H9 (cell line): ENCODE measurements around the gene SRPK2. TPM values are rescaled to one million over a fixed set of nuclear protein-coding genes. Genes with fewer than 3 reads are reported as not detected.
"Not testable (repeated sequence)": the region's sequence is repeated elsewhere in the genome, so short reads cannot be mapped to it uniquely, and the experiment has no call there.

ENCODE experiments used
- DNase-seq: peaks from one replicate; pipeline ENCODE4 v3.0.0-alpha.2; 2017
- H2AFZ ChIP-seq: one replicate; pipeline ENCODE4 v1.6.1; 2013; ENCODE audit warnings: mild to moderate bottlenecking, low read length, control low read depth, moderate library complexity
- H2AK5ac ChIP-seq: 2 replicates; pipeline ENCODE4 v1.6.1; 2013; ENCODE audit warnings: low read length, control low read depth, mixed read lengths; ENCODE audit not compliant: insufficient read length
- H2BK120ac ChIP-seq: one replicate; pipeline ENCODE4 v1.6.1; 2013; ENCODE audit warnings: low read depth, mild to moderate bottlenecking, low read length, control low read depth, inconsistent platforms; ENCODE audit not compliant: poor library complexity, severe bottlenecking
- H2BK12ac ChIP-seq: 2 replicates; pipeline ENCODE4 v1.6.1; 2013; ENCODE audit warnings: low read length, control low read depth, mixed read lengths, low read depth; ENCODE audit not compliant: insufficient read length
- H2BK15ac ChIP-seq: 2 replicates; pipeline ENCODE4 v1.6.1; 2013; ENCODE audit warnings: low read depth, low read length, control low read depth
- H2BK20ac ChIP-seq: one replicate; pipeline ENCODE4 v1.6.1; 2013; ENCODE audit warnings: low read depth, mild to moderate bottlenecking, low read length, control low read depth, inconsistent platforms; ENCODE audit not compliant: poor library complexity, severe bottlenecking
- H2BK5ac ChIP-seq: 2 replicates; pipeline ENCODE4 v1.6.1; 2013; ENCODE audit warnings: low read length, control low read depth, mixed read lengths; ENCODE audit not compliant: insufficient read length
- H3K14ac ChIP-seq: 2 replicates; pipeline ENCODE4 v1.6.1; 2013; ENCODE audit warnings: low read length, control low read depth; ENCODE audit not compliant: insufficient read depth
- H3K18ac ChIP-seq: 2 replicates; pipeline ENCODE4 v1.6.1; 2013; ENCODE audit warnings: low read depth, mild to moderate bottlenecking, mixed read lengths, low read length, control low read depth; ENCODE audit not compliant: insufficient read length
- H3K23ac ChIP-seq: 2 replicates; pipeline ENCODE4 v1.6.1; 2013; ENCODE audit warnings: low read length, control low read depth, mixed read lengths, low read depth; ENCODE audit not compliant: insufficient read length
- H3K23me2 ChIP-seq: 2 replicates; pipeline ENCODE4 v1.6.1; 2013; ENCODE audit warnings: low read depth, mild to moderate bottlenecking, mixed read lengths, low read length, control low read depth; ENCODE audit not compliant: insufficient read length, poor library complexity, severe bottlenecking
- H3K27ac ChIP-seq: 2 replicates; pipeline ENCODE4 v1.5.1; 2013; ENCODE audit warnings: low read length, control low read depth, mixed read lengths, low read depth; ENCODE audit not compliant: insufficient read length
- H3K27me3 ChIP-seq: 2 replicates; pipeline ENCODE4 v1.6.1; 2013; ENCODE audit warnings: low read length, control low read depth, inconsistent platforms; ENCODE audit not compliant: insufficient read depth
- H3K4ac ChIP-seq: 2 replicates; pipeline ENCODE4 v1.6.1; 2013; ENCODE audit warnings: low read depth, mild to moderate bottlenecking, control low read depth, inconsistent platforms, low read length, moderate library complexity
- H3K4me1 ChIP-seq: 2 replicates; pipeline ENCODE4 v1.6.1; 2013; ENCODE audit warnings: low read length, control low read depth, inconsistent platforms; ENCODE audit not compliant: insufficient read depth
- H3K4me2 ChIP-seq: 2 replicates; pipeline ENCODE4 v1.6.1; 2013; ENCODE audit warnings: low read length, control low read depth, mixed read lengths; ENCODE audit not compliant: insufficient read length, insufficient read depth
- H3K56ac ChIP-seq: 2 replicates; pipeline ENCODE4 v1.6.1; 2013; ENCODE audit warnings: low read depth, mild to moderate bottlenecking, mixed read lengths, low read length, control low read depth; ENCODE audit not compliant: insufficient read length
- H3K79me1 ChIP-seq: 2 replicates; pipeline ENCODE4 v1.6.1; 2013; ENCODE audit warnings: low read depth, mild to moderate bottlenecking, moderate library complexity, low read length, control low read depth, inconsistent platforms; ENCODE audit not compliant: insufficient read depth, poor library complexity, severe bottlenecking
- H3K79me2 ChIP-seq: 2 replicates; pipeline ENCODE4 v1.6.1; 2013; ENCODE audit warnings: low read length, control low read depth, inconsistent platforms; ENCODE audit not compliant: insufficient read depth
- H3K9ac ChIP-seq: 2 replicates; pipeline ENCODE4 v1.6.1; 2013; ENCODE audit warnings: low read length, control low read depth, mixed read lengths; ENCODE audit not compliant: insufficient read length; ENCODE audit errors: extremely low read depth
- H3K9me3 ChIP-seq: one replicate; pipeline ENCODE4 v1.6.1; 2013; ENCODE audit warnings: low read depth, low read length, inconsistent platforms; ENCODE audit not compliant: control insufficient read depth
- H3T11ph ChIP-seq: one replicate; pipeline ENCODE4 v1.6.1; 2013; ENCODE audit warnings: mild to moderate bottlenecking, low read length, control low read depth, inconsistent platforms
- H4K20me1 ChIP-seq: one replicate; pipeline ENCODE4 v1.6.1; 2013; ENCODE audit not compliant: control insufficient read depth, insufficient read length, insufficient read depth
- H4K5ac ChIP-seq: 2 replicates; pipeline ENCODE4 v1.6.1; 2013; ENCODE audit warnings: low read depth, mild to moderate bottlenecking, mixed read lengths, low read length, control low read depth; ENCODE audit not compliant: insufficient read length
- H4K8ac ChIP-seq: replicated peaks from 2 replicates; pipeline ENCODE4 v1.6.1; 2013; ENCODE audit warnings: low read length, control low read depth, mixed read lengths, low read depth; ENCODE audit not compliant: insufficient read length
- H4K91ac ChIP-seq: 2 replicates; pipeline ENCODE4 v1.6.1; 2013; ENCODE audit warnings: low read depth, mild to moderate bottlenecking, moderate library complexity, mixed read lengths, low read length, control low read depth; ENCODE audit not compliant: insufficient read length
- H3K27ac Mint-ChIP-seq, 3 experiments: 2 replicates in 2 of 3; 3 replicates in 1 of 3; pipeline ENCODE4 v1.8.0; 2020 to 2021; ENCODE audit warnings: mixed read lengths in 3 of 3, mild to moderate bottlenecking in 1 of 3, moderate library complexity in 1 of 3
- H3K27me3 Mint-ChIP-seq: 2 replicates; pipeline ENCODE4 v1.8.0; 2021; ENCODE audit warnings: low read depth, mild to moderate bottlenecking, moderate library complexity, mixed read lengths
- H3K36me3 Mint-ChIP-seq, 3 experiments: 2 replicates in 2 of 3; 3 replicates in 1 of 3; pipeline ENCODE4 v1.8.0; 2020 to 2021; ENCODE audit warnings: low read depth in 3 of 3, mixed read lengths in 3 of 3; ENCODE audit not compliant: insufficient read depth in 1 of 3
- H3K4me1 Mint-ChIP-seq, 2 experiments: 2 replicates each; pipeline ENCODE4 v1.8.0; 2020; ENCODE audit warnings: mixed read lengths in 2 of 2
- H3K4me3 Mint-ChIP-seq, 2 experiments: 2 replicates in 1 of 2; 3 replicates in 1 of 2; pipeline ENCODE4 v1.8.0; 2020 to 2021; ENCODE audit warnings: mild to moderate bottlenecking in 2 of 2, mixed read lengths in 2 of 2, moderate library complexity in 1 of 2
- H3K9me3 Mint-ChIP-seq, 2 experiments: 2 replicates in 1 of 2; 3 replicates in 1 of 2; pipeline ENCODE4 v1.8.0; 2020; ENCODE audit warnings: mild to moderate bottlenecking in 2 of 2, mixed read lengths in 2 of 2, moderate library complexity in 1 of 2
- WGBS: extraction: QIAGEN DNeasy Blood & Tissue Kit; methylation state at CpG from one replicate; pipeline ENCODE4 v1.1.7; 2013; ENCODE audit warnings: missing lambda C conversion rate, low lambda C conversion rate, mixed read lengths; ENCODE audit not compliant: insufficient read length; ENCODE audit errors: extremely low coverage; 5-methylcytosine and 5-hydroxymethylcytosine counted together
- total RNA-seq: library from RNA; stranded (reverse); gene quantifications from 2 replicates; pipeline ENCODE4 v1.2.1, GENCODE V29; 2021
- TF ChIP-seq, protein P1 (sequence below): fragments of 200-600 bp; sonication (generic); conservative IDR thresholded peaks from 3 replicates; pipeline ENCODE4 v1.8.0; 2021; ENCODE audit warnings: antibody characterized with exemption, mild to moderate bottlenecking

SRPK2 gene
- total RNA-seq, 1 experiment from 2014 or later = 41.1 TPM

DNA sequence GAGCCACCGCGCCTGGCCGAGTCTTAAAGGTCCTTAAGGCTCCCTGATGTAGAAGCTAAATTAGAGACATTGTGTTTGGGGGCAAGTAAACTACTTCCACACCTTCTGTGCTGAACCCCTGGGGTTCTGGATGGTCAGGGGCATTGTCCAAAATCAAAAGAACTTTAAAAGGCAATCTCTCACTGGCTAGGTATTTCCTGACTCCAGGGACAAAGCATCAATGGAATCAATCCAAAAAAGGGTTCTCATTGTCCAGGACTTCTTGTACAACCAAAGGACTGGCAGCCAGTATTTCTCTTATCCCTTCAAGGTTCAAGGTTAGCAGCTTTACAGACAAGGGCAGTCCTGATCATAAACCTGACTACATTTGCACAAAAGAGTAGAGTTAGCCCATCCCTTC is 24.0 kb downstream of the SRPK2 start:
- Histone ChIP-seq H3K18ac (no peak overlapping the region), H3K23me2 (no peaks in the 10 kb centered on the region), H4K8ac (no peak overlapping the region), H2AK5ac (no peak overlapping the region), H4K91ac (no peak overlapping the region), H2BK120ac (no peak overlapping the region), H4K5ac (no peak overlapping the region), H3K27ac (no peak overlapping the region), H3K23ac (no peak overlapping the region), H3K27me3 (no peaks in the 10 kb centered on the region), H2BK12ac (no peak overlapping the region), H3K9ac (no peak overlapping the region), H2AFZ (no peak overlapping the region), H4K20me1 (no peaks in the 10 kb centered on the region), H3K9me3 (no peaks in the 10 kb centered on the region), H3K4ac (no peak overlapping the region), H2BK5ac (no peak overlapping the region), H2BK20ac (no peak overlapping the region), H3K14ac (no peak overlapping the region), H3K79me1 (peaks cover 10% of the 10 kb centered on the region), H2BK15ac (no peak overlapping the region), H3K4me2 (no peak overlapping the region), H3K56ac (no peak overlapping the region), H3K79me2 (peaks cover 4% of the 10 kb centered on the region; the same call in 1 of the 2 replicates), H3T11ph (no peak overlapping the region), H3K4me1 (no peaks in the 10 kb centered on the region; the same call in 1 of the 2 replicates)
- TF ChIP-seq, protein P1, sequence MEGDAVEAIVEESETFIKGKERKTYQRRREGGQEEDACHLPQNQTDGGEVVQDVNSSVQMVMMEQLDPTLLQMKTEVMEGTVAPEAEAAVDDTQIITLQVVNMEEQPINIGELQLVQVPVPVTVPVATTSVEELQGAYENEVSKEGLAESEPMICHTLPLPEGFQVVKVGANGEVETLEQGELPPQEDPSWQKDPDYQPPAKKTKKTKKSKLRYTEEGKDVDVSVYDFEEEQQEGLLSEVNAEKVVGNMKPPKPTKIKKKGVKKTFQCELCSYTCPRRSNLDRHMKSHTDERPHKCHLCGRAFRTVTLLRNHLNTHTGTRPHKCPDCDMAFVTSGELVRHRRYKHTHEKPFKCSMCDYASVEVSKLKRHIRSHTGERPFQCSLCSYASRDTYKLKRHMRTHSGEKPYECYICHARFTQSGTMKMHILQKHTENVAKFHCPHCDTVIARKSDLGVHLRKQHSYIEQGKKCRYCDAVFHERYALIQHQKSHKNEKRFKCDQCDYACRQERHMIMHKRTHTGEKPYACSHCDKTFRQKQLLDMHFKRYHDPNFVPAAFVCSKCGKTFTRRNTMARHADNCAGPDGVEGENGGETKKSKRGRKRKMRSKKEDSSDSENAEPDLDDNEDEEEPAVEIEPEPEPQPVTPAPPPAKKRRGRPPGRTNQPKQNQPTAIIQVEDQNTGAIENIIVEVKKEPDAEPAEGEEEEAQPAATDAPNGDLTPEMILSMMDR = no peak
- H3K36me3 Mint-ChIP-seq = peaks cover 18 to 27% (median 27%) of the 10 kb centered on the region in 3 experiments
- no peak overlapping the region for H3K4me3 Mint-ChIP-seq
- H3K27ac Mint-ChIP-seq = no peak overlapping the region
- no peaks in the 10 kb centered on the region for H3K27me3 Mint-ChIP-seq
- DNase-seq = no peak
- peaks cover 2 to 16% of the 10 kb centered on the region in 2 experiments for H3K4me1 Mint-ChIP-seq
- WGBS = no CpG with 5 or more reads among the region's 3 CpGs
- H3K9me3 Mint-ChIP-seq = peaks cover 21 to 28% of the 10 kb centered on the region in 2 experiments

DNA sequence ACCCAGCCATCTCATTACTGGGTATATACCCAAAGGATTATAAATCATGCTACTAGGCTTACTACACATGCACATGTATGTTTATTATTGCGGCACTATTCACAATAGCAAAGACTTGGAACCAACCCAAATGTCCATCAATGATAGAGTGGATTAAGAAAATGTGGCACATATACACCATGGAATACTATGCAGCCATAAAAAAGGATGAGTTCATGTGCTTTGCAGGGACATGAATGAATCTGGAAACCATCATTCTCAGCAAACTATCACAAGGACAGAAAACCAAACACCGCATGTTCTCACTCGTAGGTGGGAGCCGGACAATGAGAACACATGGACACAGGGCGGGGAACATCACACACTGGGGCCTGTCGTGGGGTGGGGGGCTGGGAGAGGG is 25.1 kb downstream of the SRPK2 start:
- H2BK120ac ChIP-seq, H2AK5ac ChIP-seq, H3K79me2 ChIP-seq, H2BK15ac ChIP-seq, H3K27me3 Mint-ChIP-seq, H4K20me1 ChIP-seq, H3T11ph ChIP-seq, DNase-seq, H2BK12ac ChIP-seq, H3K9ac ChIP-seq, H3K27ac ChIP-seq, H2BK5ac ChIP-seq, H4K5ac ChIP-seq, H3K23me2 ChIP-seq, H3K27me3 ChIP-seq, H2AFZ ChIP-seq, H3K79me1 ChIP-seq, H4K8ac ChIP-seq, H3K4me3 Mint-ChIP-seq, H3K18ac ChIP-seq, H3K4me1 ChIP-seq, H3K4ac ChIP-seq, H3K9me3 ChIP-seq, H3K27ac Mint-ChIP-seq, H3K23ac ChIP-seq, H3K14ac ChIP-seq, H3K56ac ChIP-seq, H4K91ac ChIP-seq, H2BK20ac ChIP-seq, H3K4me2 ChIP-seq: not testable (repeated sequence)
- peaks cover 21 to 28% of the 10 kb centered on the region in 2 experiments for H3K9me3 Mint-ChIP-seq
- peaks cover 9 to 18% of the 10 kb centered on the region in 2 experiments for H3K4me1 Mint-ChIP-seq
- peaks cover 18 to 27% (median 27%) of the 10 kb centered on the region in 3 experiments for H3K36me3 Mint-ChIP-seq
- no CpG with 5 or more reads among the region's 6 CpGs for WGBS
